ENCODE measurements around the gene RPTOR.

RPTOR gene

DNA sequence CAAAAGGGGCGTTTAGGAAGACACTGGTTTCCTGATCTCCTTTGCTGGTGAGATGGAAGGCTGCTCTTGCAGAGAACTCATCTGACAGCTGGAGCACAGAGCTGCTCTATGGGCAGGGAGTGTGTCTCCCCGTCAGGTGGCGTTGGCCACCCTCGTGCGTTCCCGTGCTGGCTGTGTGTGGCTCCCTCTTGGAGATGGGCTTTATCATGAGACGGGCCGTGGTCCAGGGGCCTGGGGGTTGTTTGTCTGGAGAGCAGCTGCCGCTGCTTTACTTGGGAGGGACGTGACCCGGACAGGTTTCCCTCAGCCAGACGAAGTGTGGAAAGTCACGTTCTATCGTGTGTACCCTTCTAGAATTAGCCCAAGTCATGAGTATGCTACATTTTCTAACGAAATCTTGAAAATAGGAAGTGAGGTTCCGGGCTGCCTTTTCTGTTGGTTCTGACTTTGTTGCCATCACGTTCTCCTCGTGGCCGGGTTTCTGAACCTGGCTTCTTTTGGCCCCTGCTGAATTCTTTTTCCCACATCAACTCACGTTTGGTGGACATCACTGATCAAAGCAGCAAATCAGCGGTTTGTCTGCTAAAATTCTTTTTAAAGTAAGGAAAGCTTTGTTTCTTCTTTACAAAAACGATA, 341.4 kb downstream of the RPTOR start:
- no peak for DNase-seq

DNA sequence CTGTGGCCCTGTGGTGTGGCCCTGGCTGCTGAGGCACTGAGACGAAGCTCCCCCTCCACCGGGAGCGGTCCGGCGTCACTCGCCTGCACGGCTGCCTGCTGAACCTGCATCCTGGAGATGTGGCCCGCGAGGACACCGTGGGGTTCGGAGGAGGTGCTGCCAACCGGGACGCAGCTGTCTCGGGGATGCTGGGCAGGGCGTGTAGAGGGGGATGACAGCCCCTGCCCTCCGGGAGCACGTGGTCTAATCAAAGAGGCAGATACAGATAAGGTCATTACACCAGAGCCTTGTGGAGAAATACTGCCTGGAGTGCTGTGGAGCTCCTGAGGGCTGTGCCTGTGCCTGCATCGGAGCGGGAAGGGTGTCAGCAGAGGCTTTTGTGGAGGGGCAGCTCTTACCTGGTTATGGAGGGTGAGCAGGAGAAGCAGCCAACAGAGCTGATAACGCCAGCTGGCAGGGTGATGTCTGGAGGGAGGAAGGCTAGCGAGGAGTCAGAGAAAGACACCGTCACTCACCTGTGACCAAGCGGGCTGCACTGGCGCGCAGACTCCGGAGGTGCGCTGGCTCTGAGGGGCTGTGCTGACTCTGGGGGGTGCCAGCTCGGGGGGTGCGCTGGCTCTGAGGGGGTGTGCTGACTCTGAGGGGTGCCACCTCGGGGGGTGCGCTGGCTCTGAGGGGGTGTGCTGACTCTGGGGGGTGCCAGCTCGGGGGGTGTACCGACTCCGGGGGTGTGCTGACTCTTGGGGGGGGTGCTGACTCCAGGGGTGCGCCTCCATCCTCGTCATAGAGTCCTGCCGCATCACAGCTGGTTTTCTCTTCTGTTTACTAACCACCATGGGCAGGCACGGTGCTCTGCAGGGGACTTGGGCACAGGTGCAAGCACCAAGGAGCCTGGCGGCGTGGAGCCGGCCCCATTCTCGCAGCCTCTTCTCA, 342.3 kb downstream of the RPTOR start:
- DNase-seq: no peak

DNA sequence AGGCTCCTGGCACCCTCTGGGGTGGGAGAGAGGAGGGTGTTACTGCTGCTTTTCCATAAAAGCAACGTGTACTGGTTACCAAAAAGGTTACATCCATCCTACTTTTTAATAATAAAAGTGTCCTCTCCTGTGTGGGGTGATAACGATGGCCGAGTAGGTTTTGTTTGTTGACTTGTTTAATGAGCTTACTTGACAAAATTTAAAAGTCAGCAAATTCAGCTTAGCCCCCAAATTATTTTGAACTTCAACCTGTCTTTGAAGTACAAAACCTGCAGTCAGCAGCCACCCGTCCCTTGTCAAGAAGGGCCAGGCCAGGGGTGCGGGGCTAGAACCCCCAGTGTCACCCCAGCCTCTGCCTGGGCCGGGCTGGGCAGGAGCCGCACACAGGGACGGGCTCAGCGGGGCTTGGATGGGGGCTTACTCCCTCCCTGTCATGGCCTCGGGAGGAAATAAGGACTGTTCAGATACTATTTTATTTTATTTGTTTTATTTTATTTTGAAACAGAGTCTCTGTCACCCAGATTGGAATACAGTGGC, 343.1 kb downstream of the RPTOR start:
- no peak for DNase-seq

DNA sequence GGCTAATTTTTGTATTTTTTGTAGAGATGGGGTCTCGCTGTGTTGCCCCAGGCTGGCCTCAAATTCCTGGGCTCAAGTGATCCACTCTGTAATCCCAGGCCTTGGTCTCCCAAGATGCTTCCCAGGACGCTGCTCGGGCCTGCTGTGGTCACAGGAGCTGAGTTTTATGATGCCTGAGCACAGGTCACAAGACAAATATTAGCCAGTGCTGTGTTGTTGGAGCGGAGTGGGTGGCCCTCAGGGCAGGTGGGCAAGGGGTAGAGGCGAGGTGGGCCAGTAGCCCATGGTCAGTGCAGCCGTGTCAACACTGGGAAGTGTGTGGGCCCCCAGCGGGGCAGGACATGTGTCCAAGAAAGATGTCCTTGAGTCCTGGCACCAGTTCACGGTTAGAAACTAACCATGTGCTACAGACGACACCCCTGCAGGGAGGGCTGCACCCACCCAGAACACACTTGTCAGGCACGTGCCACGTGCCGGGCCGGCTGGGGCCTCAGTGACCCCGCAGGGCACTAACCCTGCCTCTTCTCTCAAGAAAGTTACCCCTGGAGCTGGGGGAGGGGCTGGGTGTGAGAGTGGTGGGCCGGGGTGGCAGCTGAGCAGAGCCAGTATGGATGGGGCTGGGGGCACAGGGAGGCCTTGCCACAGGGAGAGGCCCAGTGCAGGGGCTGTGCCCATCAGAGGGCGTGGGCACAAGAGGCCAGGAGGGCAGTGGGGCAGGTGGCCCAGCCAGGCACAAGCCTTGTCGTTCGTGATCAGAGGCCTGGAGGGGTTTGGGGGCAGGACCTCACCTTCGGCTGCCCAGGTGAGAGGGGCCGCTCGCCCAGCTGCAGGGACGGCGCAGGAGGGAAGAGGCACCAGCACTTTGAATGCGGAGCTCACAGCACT, 343.9 kb downstream of the RPTOR start:
- DNase-seq: no peak

DNA sequence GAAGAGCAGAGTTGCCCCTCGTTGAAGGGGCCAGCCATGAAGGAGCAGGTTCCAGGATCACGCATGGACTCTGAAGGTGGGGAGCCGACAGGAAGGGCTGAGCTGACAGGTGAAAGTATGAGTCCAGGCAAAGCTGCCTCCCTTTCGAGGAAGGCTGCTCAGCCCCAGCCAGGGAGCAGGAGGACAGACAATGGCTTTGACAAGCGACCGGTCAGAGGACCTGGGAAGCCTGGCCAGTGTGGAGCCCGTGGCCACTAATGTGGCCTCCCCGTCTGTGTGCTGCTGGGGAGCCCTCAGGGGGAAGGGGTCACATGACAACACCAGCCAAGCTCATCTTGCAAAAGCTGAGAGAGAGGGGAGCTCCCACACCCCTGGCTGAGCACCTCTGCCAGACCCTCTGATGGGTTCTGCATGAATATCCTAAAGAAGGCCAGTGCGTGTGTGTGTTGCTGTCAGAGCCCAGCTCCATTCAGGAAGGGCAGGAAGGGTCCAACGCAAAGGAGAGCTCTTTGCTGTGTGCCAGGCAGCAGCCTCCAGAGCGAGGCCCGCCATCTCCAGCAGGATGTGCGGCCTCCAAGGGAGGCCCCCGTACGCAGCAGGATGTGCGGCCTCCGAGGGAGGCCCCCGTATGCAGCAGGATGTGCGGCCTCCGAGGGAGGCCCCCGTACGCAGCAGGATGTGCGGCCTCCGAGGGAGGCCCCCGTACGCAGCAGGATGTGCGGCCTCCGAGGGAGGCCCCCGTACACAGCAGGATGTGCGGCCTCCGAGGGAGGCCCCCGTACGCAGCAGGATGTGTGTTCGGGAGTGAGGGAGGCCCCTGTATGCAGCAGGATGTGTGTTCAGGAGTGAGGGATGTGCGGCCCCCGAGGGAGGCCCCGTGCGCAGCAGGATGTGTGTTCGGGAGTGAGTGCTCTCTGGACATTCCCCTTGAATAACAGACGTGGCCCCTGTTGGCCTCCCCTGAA, 344.9 kb downstream of the RPTOR start:
- DNase-seq: no peak

DNA sequence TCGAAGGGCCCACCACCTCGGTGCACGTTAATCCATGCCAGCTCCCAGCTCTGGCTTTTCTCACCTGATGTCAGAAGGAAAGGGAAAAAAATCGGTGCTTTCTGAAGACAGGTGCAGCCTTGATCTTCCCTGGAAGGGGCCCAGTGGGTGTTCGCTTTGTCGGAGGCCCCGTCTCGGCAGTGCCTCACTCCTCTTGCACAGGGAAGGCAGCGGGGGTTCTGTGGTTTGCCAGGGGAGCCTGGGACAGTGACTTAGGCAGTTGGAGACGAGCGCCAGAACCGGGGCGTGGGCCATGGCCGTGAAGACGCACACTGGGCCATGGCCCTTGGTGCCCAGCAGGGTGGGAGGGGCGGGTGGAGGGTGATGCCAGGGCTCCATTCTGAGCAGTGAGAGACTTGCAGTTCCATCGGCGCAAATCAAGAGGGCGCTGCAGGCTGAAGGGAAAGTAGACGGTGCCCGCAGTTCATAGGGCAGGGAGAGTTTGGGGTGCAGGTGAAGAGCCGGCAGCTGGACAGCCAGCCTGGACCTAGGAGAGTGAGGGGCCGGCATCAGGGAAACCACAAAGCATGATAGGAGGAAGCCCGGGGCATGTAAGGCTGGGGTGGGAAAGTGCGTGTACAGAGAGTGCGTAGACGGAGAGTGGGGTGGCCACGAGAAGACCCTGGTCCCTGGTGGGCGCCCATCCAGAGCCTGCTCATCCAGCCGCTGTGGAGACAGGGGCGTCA, 345.7 kb downstream of the RPTOR start:
- DNase-seq: no peak

DNA sequence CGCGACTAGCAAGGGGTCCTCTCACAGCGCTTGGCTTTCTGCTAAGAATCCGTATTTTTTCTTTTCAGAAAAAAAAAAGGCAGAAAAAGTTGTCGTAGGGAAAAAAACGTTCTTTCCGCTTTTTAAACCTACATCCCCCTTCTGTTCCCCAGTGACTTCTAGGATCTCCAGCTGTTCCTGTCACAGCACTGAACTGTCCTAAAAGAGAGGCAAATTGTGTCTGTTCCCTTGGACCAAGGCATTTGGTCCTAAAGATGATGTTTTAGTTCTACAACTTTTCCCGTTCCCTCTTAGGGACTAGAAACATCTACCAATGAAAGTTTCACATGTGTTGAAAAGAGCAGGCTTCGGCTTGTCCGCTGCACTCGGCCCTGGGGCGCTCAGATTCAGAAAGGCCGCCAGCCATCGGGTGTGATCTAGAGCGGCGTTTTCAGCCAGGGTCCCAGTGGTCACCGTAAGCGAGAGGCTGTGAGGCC, 346.3 kb downstream of the RPTOR start:
- DNase-seq: no peak

DNA sequence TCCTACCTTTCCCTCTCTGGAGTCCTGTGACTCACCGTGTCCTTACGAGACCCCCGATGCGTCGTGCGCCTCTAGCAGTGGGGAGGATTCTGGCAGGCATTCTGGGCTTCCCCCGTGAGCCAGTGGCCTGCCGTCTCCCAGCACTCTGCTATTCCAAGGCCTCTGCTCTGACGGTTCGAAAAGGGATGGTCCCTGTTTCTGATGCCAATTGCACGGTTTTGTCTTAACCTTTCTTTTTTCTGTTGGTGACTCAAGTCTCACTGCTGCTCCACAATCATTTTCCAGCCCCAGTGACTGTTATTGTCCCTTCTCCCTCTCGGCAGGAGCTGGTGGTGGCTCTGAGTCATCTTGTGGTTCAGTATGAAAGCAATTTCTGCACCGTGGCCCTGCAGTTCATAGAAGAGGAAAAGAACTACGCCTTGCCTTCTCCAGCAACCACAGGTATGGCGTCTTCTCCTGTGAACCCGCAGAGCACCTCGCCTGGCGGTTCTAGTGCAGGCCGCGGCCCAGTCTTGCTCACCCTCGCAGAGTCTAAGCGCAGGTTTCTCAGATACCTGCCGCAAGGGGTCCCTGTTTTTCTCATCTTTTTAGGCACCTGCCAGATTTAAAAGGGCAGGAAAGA, 346.9 kb downstream of the RPTOR start:
- DNase-seq: peak; percentile 97

DNA sequence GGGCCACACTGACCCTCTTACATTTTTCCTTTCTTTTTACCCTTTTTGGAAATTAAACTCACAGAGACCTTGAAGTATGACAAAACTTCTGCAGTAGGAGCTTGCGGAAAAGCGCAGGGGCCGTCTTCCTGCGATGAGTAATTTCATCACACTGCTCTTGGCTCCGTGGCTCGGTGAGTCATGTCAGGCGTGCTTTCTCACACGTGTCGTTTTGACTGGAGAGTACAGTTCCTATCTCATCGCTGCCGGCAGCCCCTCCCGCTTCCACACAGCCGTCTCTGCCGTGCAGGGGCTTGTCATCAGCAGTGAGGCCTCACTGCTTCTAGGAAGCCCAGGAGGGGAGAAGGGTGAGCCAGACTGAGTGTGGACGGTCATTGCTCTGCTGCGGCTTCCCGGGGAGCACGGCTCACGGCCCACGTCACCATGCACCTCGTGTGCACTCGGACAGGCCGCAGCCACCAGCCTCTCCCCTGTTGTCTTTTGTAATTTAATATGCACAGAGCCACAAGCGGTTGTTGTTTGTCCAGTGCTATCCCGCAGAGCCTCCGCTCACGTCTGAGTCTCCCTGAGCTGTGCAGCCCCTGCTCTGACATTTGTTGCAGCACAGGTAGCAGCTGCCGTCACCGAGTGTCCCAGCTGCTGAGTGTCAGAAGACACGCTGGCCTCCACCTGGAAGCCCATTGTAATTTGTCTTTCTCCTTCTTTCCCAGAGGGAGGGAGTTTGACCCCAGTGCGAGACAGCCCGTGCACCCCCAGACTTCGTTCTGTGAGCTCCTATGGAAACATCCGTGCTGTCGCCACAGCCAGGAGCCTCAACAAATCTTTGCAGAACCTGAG, 347.6 kb downstream of the RPTOR start:
- DNase-seq: peak; percentile 99

DNA sequence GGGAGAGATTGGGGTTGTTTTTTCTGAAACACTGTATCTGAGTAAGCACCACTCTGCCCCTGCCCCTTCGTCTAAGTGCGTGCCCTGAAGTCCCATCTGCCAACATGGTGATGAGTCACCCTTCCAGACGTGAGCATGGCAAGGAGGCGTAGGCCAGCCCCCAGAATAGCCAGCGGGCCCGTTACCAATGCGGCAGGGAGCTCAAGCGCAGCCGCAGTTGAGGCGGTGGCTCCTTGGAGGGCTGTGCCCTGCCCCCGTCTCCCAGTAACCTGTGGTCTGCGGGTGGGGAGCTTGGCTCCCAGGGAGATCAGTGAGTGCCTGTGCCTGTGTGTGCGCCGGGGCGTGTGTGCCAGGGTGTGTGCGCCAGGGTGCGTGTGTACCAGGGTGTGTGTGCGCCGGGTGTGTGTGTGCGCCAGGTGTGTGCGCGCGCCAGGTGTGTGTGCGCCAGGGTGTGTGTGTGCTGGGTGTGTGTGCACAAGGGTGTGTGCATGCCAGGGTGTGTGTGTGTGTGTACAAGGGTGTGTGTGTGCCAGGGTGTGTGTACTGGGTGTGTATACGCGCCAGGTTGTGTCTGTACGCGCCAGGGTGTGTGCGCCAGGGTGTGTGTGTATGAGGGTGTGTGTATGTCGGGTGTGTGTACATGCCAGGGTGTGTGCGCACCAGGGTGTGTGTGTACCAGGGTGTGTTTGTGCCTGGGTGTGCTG, 348.4 kb downstream of the RPTOR start:
- peak; percentile 68 for DNase-seq

DNA sequence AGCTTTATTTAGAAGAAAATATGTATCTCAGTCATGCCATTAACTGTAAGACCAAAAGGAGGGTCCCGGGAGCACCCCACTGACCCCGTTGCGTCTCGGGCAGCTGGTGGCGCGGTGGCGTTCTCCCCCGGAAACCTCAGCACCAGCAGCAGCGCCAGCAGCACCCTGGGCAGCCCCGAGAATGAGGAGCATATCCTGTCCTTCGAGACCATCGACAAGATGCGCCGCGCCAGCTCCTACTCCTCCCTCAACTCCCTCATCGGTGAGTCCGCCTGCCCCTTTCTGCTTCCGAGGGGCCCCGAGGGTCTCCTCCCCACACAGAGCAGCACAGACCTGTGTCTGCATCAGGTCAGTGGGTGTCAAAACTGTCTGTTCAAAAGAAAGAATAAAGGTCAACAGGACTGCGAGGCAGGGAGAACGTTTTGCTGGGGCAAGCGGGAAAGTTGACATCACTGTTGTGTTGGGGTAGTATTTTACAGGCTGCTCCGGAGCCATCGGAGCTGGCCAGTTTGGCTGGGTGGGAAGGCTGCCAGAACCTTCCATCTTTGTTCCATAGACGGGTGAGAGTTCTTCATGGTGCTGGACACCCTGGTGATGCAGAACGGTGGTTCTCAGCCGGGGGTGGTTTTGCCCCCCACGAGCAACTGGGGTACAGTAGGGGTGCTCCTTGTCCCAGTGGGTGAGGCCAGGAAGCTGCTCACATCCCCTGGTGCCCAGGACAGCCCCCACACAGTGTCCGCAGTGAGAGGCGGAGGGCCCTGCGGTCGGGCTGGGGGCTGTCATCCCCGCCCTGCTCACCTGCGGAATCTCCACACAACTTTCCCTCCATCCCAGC, 349.2 kb downstream of the RPTOR start:
- DNase-seq: no peak

DNA sequence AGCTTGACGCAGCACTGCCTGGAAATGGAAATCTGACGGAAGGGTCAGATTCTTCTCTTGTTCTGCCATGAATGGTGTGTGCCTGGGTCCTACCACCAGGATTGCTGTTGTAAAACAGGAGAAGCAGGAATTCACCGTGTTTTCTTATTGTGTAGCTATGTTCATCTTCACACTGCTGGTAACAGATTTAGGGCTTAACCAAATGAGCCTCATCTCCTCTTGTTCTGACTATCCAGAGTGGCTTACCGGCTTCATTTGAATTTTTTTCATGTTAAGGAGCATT, 349.7 kb downstream of the RPTOR start:
- DNase-seq: no peak

DNA sequence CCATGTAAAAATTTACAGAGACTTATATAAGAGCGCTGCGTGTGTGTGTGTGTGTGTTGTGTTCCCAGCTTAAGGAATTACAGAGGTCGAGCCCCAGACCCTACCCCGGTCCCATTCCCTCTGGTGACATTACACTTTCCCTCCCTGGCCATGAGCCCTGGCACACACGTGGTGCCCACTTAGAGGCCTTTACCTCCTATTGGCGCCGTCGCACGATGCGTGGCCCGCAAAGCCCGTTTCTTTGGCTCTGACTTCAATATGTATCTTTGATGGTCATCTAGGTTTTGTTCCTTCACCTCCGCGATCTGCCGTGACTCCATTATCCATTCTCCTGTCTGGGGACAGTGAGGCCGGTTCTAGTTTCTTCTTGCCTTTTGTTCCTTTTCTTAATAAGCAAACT, 350.1 kb downstream of the RPTOR start:
- no peak for DNase-seq

DNA sequence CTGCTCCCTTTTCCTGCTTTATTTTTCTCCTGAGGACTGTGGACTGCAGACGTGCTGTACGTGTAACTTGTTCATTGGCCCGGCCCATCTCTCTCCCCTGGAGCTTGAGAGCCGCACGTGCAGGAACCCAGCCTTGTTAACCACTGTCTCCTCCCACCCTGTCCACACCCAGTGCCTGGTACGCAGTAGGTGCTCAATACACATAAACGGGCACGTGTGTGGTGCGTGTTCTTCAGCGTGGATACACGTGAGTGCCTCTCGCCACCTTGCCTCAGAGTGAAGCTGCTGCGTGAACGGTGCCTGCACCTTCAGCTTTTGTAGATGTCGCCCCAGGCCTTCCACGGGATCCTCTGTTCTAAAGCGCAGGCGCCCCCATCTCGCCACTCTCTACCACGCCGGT, 350.7 kb downstream of the RPTOR start:
- DNase-seq: no peak

DNA sequence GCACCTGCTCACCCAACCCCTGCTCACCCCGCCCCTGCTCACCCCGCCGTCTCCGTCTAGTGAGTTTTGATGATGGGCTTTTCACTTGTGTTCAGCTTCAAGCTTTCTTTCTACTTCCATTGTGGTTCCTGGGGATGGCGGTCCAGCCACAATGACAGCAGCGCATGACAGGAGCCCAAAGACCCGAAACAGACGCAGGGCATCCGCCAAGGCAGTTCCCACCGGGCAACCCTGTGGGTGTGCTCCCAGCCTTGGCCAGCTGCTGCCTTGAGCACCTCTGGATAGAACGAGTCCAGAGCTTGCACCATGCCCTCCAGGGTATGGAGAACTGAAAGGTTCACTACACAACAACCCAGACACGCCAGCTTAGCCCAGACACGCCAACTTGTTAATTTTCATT, 354.1 kb downstream of the RPTOR start:
- no peak for DNase-seq

DNA sequence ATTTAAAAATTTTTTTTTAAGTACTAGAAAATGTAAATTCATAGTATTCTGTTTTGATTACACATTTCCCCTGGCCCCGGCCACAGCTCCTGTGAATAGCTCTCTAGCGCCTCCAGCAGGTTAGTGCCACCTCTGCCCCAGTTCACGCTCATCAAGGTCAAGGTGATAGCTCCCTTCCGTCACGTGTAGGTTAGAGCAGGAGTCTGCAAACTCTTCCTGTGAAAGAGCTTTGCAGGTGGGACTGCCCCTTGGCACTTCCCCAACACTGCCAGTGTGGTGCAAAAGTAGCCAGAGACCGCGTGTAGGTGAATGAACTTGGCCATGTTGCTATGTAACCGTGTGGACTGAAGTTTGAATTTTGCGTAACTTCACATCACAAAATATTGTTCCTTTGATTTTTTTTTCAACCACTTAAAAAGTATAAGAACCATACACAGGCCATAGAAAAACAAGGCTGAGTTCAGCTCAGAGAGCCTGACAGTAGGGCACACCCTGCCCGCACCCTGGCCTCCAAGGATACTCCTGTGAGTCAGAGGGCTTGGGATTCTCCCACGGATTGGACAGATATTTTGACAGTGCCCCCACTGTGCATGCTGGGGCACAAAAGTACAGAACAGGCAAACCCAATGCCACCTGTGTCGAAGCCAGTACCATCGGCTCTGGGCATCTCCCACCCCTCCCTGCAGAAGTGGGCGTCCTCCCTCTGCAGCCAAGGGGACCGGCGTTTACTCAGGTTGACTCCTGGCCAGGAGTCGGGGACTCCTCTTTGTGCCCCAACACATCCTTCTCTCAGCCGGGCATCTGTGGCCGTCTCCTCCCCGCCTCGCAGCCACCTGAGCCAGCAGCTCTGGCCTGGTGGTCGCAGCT, 355.0 kb downstream of the RPTOR start:
- DNase-seq: peak; percentile 24

DNA sequence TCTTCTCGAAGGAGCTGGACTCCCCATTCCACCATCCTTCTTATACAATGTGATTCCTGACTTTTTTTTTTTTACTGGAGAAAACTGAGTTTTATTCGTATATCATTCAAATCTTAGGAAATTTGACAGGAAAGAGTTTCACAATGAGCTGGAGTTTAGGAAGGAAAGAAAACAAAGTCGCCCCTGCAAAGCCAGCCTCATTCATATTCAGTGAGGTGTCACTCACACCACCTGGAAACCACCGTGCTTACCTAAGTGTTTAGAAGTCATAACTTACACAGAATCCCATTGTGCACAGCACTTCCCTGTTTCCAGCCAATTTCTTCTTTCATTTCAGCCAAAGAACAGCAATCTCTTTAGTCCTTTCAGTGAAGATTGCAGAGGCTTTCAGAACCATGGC, 356.7 kb downstream of the RPTOR start:
- no peak for DNase-seq

Data from fibroblast of skin of scalp (primary cell).